GM12891 (cell line): Measurements from ENCODE around the gene GRM4.

Experiments used
- DNase-seq: peaks from one replicate; pipeline ENCODE4 v3.0.0; 2011; ENCODE audit warnings: low spot score; ENCODE audit not compliant: insufficient read length
- FAIRE-seq: peaks from 2 replicates; lab custom pipeline; 2011; peaks lifted over from hg19 to GRCh38; lab: Jason Lieb, UNC
- PAX5 ChIP-seq: IDR thresholded peaks from 2 replicates; pipeline ENCODE4 v1.6.1; 2011; ENCODE audit warnings: low read length, moderate library complexity, mild to moderate bottlenecking; ENCODE audit not compliant: insufficient read depth, severe bottlenecking
- POLR2A ChIP-seq: IDR thresholded peaks from 2 replicates; pipeline ENCODE4 v1.6.1; 2011; ENCODE audit warnings: low read depth, low read length, control low read depth
- POLR2AphosphoS5 ChIP-seq: IDR thresholded peaks from 2 replicates; pipeline ENCODE4 v1.6.1; 2011; ENCODE audit warnings: low read depth, low read length, control low read depth
- POU2F2 ChIP-seq: IDR thresholded peaks from 2 replicates; pipeline ENCODE4 v1.6.1; 2011; ENCODE audit warnings: low read depth, mild to moderate bottlenecking, control low read depth, low read length, moderate library complexity
- SPI1 ChIP-seq: IDR thresholded peaks from 2 replicates; pipeline ENCODE4 v1.6.1; 2011; ENCODE audit warnings: low read depth, low read length, control low read depth
- TAF1 ChIP-seq: IDR thresholded peaks from 2 replicates; pipeline ENCODE4 v1.6.1; 2011; ENCODE audit warnings: low read depth, low read length, control low read depth

Gene GRM4

DNA sequence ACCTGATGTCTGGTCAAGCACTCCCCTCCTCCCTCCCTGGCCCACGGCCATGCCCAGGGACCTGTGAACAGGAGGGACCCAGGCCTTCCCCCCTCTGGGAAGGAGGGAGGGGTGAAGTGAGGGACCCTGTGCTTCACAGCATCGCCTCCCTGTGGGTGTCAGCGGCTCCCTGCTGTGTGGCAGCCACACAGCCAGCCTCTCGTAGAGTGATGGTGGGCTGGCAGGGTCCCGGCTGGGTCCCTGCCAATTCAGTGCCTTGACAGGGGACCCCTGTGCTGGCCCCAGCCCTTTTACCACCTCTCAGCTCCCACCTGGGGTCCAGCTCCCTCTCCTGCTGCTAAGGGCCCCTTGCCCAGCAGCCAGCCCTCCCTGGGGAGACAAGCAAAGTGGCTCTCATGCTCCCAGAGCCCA lies 31.3 kb upstream of the GRM4 start:
- no peak for FAIRE-seq
- no peak for DNase-seq
- TF ChIP-seq POLR2A (no peak), SPI1 (no peak), POU2F2 (no peak), POLR2AphosphoS5 (no peak), TAF1 (no peak), PAX5 (no peak)

DNA sequence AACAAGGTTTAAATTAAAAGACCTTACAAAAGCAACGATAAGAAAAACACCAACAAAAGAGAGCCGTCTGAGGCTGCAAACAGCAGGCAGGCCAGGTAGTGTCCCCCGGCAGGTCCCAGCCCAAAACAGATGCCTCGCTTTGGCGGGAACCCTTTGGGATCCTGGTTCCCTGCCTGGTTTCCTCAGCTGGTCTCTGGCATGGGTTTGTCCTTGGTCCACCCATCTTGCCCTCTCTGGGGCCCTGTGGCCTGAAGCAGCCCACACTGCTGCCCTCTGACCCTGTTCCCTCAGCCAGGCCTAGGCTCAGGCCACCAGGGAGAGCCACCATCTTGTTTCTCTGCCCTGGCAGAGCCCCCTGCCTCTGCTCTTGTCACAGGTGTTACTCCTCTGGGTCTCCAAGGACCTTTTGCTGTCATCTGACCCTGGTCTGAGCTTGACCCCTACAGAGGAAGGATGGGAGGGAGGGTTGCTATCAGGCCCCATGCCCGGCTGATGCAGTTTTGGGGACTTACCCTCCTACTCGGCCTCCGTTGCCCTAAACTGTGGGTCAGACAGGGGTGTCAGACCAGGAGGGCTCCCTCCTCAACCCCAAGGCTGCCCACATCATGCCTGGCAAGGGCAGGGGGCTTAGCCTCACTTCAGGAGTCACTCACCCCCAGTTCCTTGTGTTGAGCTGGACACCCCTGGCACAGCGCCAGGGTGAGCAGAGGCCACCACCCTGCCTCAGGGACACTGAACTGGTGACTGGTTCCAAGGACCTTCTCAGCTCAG lies 30.6 kb upstream of the GRM4 start:
- FAIRE-seq, result no peak

DNA sequence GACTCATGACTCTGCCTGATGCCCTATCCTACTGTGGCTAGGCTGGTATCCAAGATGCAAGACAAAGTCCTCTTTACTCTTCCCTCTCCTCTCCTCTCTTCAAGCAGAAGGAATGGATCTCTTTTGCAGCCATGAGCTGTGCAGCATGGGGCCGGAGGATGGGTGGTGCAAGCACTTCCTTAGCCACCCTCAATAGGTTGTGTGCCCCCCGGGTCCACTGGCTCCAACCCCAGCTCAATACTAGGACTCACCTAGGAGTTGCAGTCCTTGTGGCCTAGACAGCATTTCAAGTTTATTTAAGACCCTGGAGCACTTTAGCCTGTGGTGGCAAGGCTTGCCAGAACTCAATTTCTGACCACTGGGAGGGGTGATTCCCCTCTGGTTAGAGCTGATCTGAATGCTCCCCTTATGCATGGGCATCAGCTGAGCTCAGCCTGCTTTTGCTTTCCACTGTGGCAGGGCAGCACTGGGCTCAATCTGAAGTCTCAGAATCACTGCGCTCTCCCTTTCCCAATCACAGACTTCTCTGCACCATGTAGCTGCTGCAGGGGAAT lies 29.0 kb upstream of the GRM4 start:
- DNase-seq (no peak), FAIRE-seq (peak; percentile 28)

More for the DNA sequence above, 30.6 kb upstream of the GRM4 start:
- TF ChIP-seq POU2F2 (no peak), PAX5 (no peak), SPI1 (no peak), POLR2AphosphoS5 (no peak), TAF1 (no peak), POLR2A (no peak)
- DNase-seq, result no peak

GRCh38 chr6:34172961-34173775 lies 27.3 kb upstream of the GRM4 start:
- TF ChIP-seq POLR2A (no peak), POU2F2 (no peak), POLR2AphosphoS5 (no peak), PAX5 (no peak), SPI1 (no peak)
- no peak for DNase-seq
- FAIRE-seq, result no peak

More for the DNA sequence above, 29.0 kb upstream of the GRM4 start:
- TF ChIP-seq SPI1 (no peak), PAX5 (no peak)

- TF ChIP-seq SPI1 (no peak), POLR2A (no peak), PAX5 (no peak), TAF1 (no peak)
- no peak for DNase-seq
- no peak for FAIRE-seq
Observed at GRCh38 chr6:34170346-34170745, 24.5 kb upstream of the GRM4 start.

GRCh38 chr6:34169897-34170296 lies 24.0 kb upstream of the GRM4 start:
- no peak for FAIRE-seq
- no peak for DNase-seq
- TF ChIP-seq POLR2AphosphoS5 (no peak), TAF1 (no peak), PAX5 (no peak), SPI1 (no peak), POLR2A (no peak), POU2F2 (no peak)

GRCh38 chr6:34161857-34162515 lies 16.1 kb upstream of the GRM4 start:
- FAIRE-seq (no peak), DNase-seq (no peak)
- TF ChIP-seq TAF1 (no peak), POLR2AphosphoS5 (no peak), PAX5 (no peak), SPI1 (no peak), POU2F2 (no peak), POLR2A (no peak)

- no peak for FAIRE-seq
- TF ChIP-seq PAX5 (no peak), SPI1 (no peak), POLR2AphosphoS5 (no peak)
- DNase-seq, result no peak
Observed at GRCh38 chr6:34159844-34160243, 14.0 kb upstream of the GRM4 start.

- FAIRE-seq, result no peak
- TF ChIP-seq POLR2A (no peak), PAX5 (no peak), POU2F2 (no peak), SPI1 (no peak), POLR2AphosphoS5 (no peak), TAF1 (no peak)
- no peak for DNase-seq
Observed at GRCh38 chr6:34158876-34159275, 13.0 kb upstream of the GRM4 start.

GRCh38 chr6:34157851-34158250 lies 12.0 kb upstream of the GRM4 start:
- DNase-seq (no peak), FAIRE-seq (no peak)
- no peak for TF ChIP-seq TAF1
- TF ChIP-seq POU2F2, result no peak
- no peak for TF ChIP-seq SPI1
- TF ChIP-seq POLR2A, result no peak
- no peak for TF ChIP-seq PAX5
- no peak for TF ChIP-seq POLR2AphosphoS5
